GM19455 (cell line): ENCODE data around the gene HAT1.
A peak's percentile ranks its signal among the peaks of the same experiment; 100 is the strongest.

Experiments used
- ATAC-seq: cut with Tn5 transposase; IDR thresholded peaks from one replicate; pipeline ENCODE4 v1.9.1; 2021; ENCODE audit not compliant: unreplicated experiment

Gene HAT1

GRCh38 chr2:171919453-171919852, 2.8 kb upstream of the HAT1 start:
- no peak for ATAC-seq

DNA sequence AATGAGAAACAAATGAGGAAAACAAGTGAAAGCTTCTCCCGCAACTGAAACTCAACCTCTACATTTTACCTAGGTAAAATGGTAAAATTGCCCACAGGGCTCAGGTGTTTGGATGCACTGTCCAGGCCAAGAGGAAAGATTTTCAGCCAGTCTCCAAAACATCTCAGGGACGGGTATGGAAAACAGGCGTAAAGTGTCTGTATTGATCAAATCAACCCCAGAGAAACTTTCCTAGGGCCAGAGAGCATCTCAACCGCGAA, 361 bp upstream of the HAT1 start:
- peak; percentile 19 for ATAC-seq

DNA sequence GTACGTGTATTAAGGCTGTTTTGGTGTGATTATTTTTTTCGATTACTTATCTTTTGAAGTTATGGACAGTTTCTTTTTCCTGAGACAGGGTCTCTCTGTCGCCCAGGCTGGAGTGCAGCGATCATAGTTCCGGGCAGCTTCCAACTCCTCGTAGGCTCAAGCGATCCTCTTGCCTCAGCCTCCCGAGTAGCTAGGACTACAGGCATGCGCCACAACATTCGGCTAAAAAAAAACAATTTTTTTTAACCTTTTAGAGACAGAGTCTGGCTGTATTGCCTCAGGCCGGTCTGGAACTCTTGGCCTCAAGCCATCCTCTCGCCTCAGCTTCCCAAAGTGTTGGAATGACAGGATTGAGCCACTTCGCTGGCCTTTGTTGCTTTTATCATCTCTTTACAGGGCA, 945 bp downstream of the HAT1 start:
- ATAC-seq, result no peak

GRCh38 chr2:171924170-171924942, 2.1 kb downstream of the HAT1 start:
- ATAC-seq, result no peak

DNA sequence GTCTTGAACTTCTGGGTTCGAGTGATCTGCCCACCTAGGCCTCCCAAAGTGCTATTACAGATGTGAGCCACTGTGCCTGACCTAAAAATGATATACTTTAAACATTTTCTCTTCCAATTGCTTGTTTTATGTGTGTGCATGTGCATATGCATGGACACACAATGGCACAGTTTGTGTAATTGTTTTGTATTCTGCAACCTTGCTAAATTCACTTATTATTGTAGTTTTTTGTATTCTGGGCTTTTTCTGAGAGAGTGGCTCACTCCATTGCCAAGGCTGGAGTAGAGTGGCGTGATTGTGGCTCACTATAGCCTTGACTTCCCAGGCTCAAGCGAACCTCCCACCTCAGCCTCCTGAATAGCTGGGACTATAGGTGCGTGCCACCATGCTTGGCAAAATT, 8.1 kb downstream of the HAT1 start:
- no peak for ATAC-seq

DNA sequence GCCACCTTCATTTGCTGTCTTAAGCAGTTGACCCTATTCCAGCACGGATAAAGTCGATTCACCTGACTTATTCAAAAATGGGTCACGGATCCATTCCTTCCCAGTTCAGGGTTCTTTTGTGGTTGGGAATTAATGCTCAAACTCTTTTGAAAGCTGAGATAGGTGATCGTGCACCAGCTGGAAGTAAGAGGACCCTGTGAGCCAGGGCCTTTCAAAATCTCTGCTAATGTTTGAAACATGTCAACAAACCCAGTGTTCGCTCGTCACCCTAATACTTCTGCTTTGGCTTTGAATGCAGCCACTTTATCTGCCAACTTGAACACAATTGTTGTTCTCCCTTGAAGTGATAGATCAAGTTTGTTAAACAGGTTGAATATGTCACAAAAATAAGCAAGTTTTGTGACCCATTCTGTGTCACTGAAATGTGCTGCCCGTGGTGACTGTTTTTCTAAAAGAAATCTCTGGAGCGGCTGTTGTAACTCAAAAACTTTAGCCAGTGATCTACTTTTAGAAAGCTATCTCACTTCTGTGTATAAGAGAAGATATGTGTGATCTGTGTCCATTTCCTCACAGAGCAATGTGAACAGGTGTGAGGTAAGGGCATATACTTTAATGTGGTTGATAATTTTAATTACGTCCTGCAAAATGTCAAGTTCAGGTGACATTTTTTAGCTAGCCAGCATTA, 16.9 kb downstream of the HAT1 start:
- no peak for ATAC-seq

DNA sequence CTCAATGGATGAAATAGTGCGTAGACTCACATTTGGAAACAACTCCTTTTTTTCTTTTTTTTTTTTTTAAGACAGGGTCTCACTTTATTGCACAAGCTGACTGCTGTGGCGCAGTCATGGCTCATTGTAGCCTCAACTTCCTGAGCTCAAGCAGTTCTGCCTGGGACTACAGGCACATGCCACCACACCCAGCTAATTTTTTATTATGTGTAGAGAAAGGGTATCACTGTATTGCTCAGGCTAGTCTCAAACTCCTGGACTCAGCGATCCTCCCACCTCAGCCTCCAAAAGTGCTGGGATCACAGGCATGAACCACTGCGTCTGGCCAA, 17.4 kb downstream of the HAT1 start:
- ATAC-seq, result no peak

DNA sequence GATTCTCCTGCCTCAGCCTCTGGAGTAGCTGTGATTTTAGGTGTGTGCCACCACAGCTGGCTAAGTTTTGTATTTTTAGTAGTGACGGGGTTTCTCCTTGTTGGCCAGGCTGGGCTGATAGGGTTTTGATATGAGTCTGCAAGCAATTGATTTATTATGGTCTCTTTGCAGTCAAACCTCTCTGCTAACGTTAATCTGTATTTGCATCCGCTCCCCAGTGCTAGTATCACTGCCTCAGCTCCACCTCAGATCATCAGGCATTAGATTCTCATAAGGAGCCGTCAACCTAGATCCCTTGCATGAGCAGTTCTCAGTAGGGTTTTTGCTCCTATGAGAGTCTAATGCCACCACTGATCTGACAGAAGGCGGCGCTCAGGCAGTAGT, 19.0 kb downstream of the HAT1 start:
- ATAC-seq, result no peak

DNA sequence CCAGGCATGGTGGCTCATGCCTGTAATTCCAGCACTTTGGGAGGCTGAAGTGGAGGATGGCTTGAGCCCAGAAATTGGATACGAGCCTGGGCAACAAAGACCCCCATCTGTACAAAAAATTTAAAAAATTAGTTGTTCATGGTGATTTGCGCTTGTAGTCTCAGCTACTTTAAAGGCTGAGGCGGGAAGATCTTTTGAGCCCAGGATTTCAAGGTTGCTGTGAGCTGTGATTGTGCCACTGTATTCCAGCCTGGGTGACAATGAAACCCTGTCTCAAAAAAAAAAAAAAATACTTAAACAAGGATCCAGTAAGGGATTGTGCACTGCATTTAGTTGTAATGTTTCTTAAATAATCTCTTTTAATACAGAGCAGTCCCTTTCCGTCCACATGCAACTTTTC, 21.6 kb downstream of the HAT1 start:
- ATAC-seq, result no peak

- no peak for ATAC-seq
Observed at GRCh38 chr2:171952276-171952675, 30.0 kb downstream of the HAT1 start.

GRCh38 chr2:171952748-171953147, 30.5 kb downstream of the HAT1 start:
- no peak for ATAC-seq

- ATAC-seq, result no peak
Observed at GRCh38 chr2:171956135-171956825, 34.0 kb downstream of the HAT1 start.

DNA sequence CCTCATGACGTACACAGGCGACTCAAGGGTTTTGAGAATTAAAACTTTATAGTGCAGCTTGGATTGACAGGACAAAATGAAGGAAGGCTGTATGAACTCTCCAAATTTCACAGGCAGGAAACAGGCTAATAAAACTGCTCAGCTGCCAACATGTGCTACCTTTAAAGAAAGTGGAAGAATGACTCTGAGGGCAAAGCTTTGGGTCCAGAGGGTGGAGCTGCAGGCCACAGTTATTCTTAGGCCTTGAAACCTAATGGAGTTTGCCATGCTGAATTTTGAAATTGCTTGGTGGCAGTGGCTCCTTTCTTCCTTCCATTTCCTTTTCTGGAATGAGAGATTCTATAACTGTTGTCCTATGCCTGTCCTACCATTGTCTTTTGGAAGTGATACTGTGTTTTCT, 34.8 kb downstream of the HAT1 start:
- no peak for ATAC-seq

GRCh38 chr2:171958475-171958874, 36.2 kb downstream of the HAT1 start:
- ATAC-seq, result no peak

DNA sequence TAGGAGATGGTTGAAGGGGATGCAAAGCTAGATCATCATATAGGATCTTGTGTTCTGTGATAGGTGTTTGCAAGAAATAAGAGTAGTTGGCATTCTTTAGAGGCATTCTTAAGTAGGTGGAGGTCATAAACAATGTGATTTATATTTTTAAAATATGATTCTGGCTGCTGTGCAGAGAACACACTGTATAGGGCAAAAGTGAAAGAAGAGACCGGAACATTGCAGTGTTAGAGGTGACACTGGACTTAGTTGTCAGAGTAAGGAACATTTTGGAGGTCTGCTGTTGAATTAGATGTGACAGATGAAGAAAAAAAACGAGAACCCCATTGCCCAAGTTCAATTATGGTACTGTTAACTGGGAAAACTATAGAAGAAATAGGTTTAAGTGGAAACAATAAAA, 37.7 kb downstream of the HAT1 start:
- no peak for ATAC-seq

DNA sequence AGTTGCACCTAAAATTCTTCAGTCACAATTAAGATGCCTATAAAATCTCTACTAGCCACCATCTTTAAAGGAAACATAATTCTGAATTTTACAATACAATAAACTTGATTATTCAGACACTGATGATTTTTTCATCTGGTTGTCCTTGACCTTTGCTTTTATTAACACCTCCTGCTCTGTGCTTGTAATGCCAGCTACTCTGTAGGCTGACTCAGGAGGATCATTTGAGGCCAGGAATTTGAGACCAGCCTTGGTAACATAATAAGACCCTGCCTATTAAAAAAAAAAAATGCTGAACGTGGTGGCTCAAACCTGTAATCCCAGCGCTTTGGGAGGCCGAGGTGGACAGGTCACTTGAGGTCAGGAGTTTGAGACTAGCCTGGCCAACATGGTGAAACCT, 38.3 kb downstream of the HAT1 start:
- no peak for ATAC-seq

- ATAC-seq, result no peak
Observed at GRCh38 chr2:171963198-171963597, 40.9 kb downstream of the HAT1 start.

GRCh38 chr2:171964308-171964707, 42.0 kb downstream of the HAT1 start:
- ATAC-seq, result no peak

- ATAC-seq, result no peak
Observed at GRCh38 chr2:171965238-171965637, 43.0 kb downstream of the HAT1 start.

GRCh38 chr2:171965661-171966060, 43.4 kb downstream of the HAT1 start:
- no peak for ATAC-seq

- no peak for ATAC-seq
Observed at GRCh38 chr2:171966235-171966634, 44.0 kb downstream of the HAT1 start.

- no peak for ATAC-seq
Observed at GRCh38 chr2:171966688-171967087, 44.4 kb downstream of the HAT1 start.

- ATAC-seq, result no peak
Observed at GRCh38 chr2:171968509-171968908, 46.2 kb downstream of the HAT1 start.
